Common myeloid progenitor, CD34-positive (primary cell): ENCODE data around the gene RNF17.

Experiments
- CTCF ChIA-PET: fragments of 350-600 bp; sonication (Branson Sonifier 250); formaldehyde crosslinking; loops from one replicate; lab custom pipeline; 2021; ENCODE audit warnings: antibody characterized with exemption; lab: Charles Lee
- POLR2A ChIA-PET: fragments of 350-600 bp; sonication (Branson Sonifier 250); formaldehyde crosslinking; loops from one replicate; lab custom pipeline; 2021; ENCODE audit warnings: antibody characterized with exemption; lab: Charles Lee
- DNase-seq, 3 donors: peaks; one replicate each; pipeline versions ENCODE4 v3.0.0 to v3.0.0-alpha.2; 2013
- H3K27ac ChIP-seq, 2 experiments: 1 replicate in 1 of 2; 2 replicates in 1 of 2; pipeline ENCODE4 v1.7.0; 2013; ENCODE audit warnings: inconsistent platforms in 2 of 2, low read length in 2 of 2, mild to moderate bottlenecking in 2 of 2, low read depth in 1 of 2, moderate library complexity in 1 of 2; ENCODE audit not compliant: severe bottlenecking in 2 of 2, insufficient read depth in 1 of 2, poor library complexity in 1 of 2
- H3K27me3 ChIP-seq, 5 experiments: replicated peaks in 2 of 5; 1 replicate in 3 of 5; 2 replicates in 2 of 5; pipeline versions ENCODE4 v1.6.1 to v1.7.0; 2013; ENCODE audit warnings: low read length in 4 of 5, mild to moderate bottlenecking in 2 of 5, moderate library complexity in 2 of 5, inconsistent platforms in 1 of 5; ENCODE audit not compliant: insufficient read depth in 5 of 5, control insufficient read depth in 4 of 5
- H3K36me3 ChIP-seq, 4 experiments: 1 replicate in 2 of 4; 2 replicates in 2 of 4; pipeline versions ENCODE4 v1.6.1 to v1.7.0; 2013; ENCODE audit warnings: low read length in 3 of 4, control low read depth in 1 of 4, mild to moderate bottlenecking in 1 of 4; ENCODE audit not compliant: control insufficient read depth in 4 of 4, insufficient read depth in 4 of 4
- H3K4me1 ChIP-seq, 4 experiments: 1 replicate in 3 of 4; 2 replicates in 1 of 4; pipeline versions ENCODE4 v1.6.1 to v1.7.1; 2013; ENCODE audit warnings: low read length in 3 of 4, mild to moderate bottlenecking in 3 of 4, control low read depth in 1 of 4, inconsistent platforms in 1 of 4, moderate library complexity in 1 of 4; ENCODE audit not compliant: control insufficient read depth in 4 of 4, insufficient read depth in 4 of 4; ENCODE audit errors: control extremely low read depth in 1 of 4
- H3K4me3 ChIP-seq, 7 experiments: 1 replicate in 4 of 7; 2 replicates in 3 of 7; pipeline versions ENCODE4 v1.5.1 to v1.7.0; 2013; ENCODE audit warnings: mild to moderate bottlenecking in 7 of 7, low read length in 6 of 7, moderate library complexity in 6 of 7, inconsistent platforms in 2 of 7, low read depth in 2 of 7, control low read depth in 1 of 7; ENCODE audit not compliant: insufficient read depth in 4 of 7, control insufficient read depth in 1 of 7; ENCODE audit errors: extremely low read depth in 1 of 7
- H3K9me3 ChIP-seq, 5 experiments: 1 replicate in 4 of 5; 2 replicates in 1 of 5; pipeline versions ENCODE4 v1.6.1 to v1.7.1; 2013; ENCODE audit warnings: low read length in 4 of 5, mild to moderate bottlenecking in 2 of 5, inconsistent platforms in 1 of 5, low read depth in 1 of 5, moderate library complexity in 1 of 5; ENCODE audit not compliant: control insufficient read depth in 4 of 5, insufficient read depth in 2 of 5; ENCODE audit errors: control extremely low read depth in 1 of 5
- WGBS: methylation state at CpG from one replicate; pipeline ENCODE4 v1.1.5; 2013; ENCODE audit not compliant: insufficient coverage; 5-methylcytosine and 5-hydroxymethylcytosine counted together

RNF17 gene

DNA sequence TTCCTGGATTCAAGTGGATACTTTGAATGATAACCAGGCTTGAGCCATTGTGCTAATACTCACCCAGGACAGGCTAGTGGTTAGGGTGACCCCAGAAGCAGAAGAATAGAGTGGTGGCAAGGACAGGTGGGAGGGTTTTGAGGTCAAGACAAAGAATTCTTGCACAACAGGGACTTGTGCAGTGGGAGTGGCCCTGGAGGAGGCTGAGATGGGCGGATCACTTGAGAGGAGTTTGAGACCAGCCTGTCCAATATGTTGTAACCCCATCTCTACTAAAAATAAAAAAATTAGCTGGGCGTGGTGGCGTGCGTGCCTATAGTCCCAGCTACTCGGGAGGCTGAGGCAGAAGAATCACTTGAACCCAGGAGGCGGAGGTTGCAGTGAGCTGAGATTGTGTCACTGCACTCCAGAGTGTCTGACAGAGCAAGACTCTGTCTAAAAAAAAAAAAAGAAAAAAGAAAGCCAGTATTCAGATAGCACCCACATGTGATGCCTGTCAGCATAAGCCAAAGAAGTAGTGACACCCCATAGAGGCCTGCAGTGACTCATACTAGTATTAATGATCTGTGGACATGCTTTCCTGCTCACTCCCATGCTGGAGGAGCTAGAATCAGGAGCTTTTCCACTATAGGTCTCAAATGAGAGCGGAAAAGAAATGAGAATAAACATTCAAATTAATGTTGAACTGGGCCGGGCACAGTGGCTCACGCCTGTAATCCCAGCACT, 78.7 kb downstream of the RNF17 start:
- WGBS = 100% methylated on average over 4 of the region's 9 CpGs
- CTCF ChIA-PET = interaction anchor here (1.0 kb wide), 1 partner anchor 9 kb away, joined by 4 read pairs; no protein-coding TSS in a partner anchor
- POLR2A ChIA-PET = interaction anchor here (0.7 kb wide), 1 partner anchor 727 kb away, joined by 3 read pairs; no protein-coding TSS in a partner anchor
- Histone ChIP-seq H3K9me3 (no peaks in the 10 kb centered on the region), H3K36me3 (no peaks in the 10 kb centered on the region), H3K27ac (no peak overlapping the region), H3K27me3 (peaks cover 0 to 3% (median 0%) of the 10 kb centered on the region in 5 experiments), H3K4me1 (no peaks in the 10 kb centered on the region), H3K4me3 (no peak overlapping the region)
- no peak for DNase-seq

DNA sequence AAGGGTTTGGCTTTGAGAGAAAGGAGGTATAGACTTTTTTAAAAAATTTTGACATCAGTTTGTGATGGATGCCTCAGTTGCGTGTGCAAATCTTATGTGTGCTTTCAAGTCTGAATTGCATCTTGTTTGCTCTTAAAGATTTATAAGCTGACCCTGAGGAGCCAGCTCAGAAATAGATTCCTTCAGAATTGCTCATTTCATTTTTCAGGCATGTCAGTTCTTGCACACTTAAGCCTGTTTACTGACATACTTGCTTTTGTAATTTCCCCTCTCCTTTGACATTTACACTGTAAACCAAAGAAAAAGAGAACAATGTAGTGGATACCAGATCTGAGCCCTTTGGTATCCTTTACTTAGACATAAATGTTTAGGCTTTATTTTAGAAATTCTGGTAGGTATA, 87.6 kb downstream of the RNF17 start:
- Histone ChIP-seq H3K4me1 (no peaks in the 10 kb centered on the region), H3K27me3 (no peaks in the 10 kb centered on the region), H3K4me3 (no peak overlapping the region), H3K27ac (no peak overlapping the region), H3K9me3 (no peaks in the 10 kb centered on the region), H3K36me3 (no peaks in the 10 kb centered on the region)
- CTCF ChIA-PET = interaction anchor here (0.7 kb wide), 1 partner anchor 9 kb away, joined by 4 read pairs; no protein-coding TSS in a partner anchor
- POLR2A ChIA-PET = no interaction called here
- 100% methylated on average over 1 of the region's 1 CpG for WGBS
- no peak for DNase-seq

DNA sequence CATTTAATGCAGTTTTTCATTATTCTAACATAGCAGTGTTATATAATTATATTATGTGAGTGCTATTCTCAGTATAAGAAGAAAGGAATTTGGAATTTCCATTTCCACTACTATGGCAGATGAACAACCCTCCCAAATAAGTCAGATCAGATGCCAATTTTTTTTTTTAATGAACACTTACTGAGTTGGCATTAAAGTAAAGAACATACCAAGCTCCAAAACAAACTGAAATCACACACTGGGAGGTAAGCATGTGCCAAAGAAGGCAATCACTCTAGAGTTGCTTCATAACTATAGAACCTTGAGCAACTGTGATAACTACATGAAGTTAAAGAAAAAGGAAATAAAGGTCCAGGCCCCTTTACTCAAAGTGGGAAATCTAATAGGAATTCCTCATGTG, 90.3 kb downstream of the RNF17 start:
- CTCF ChIA-PET = no interaction called here
- Histone ChIP-seq H3K4me3 (no peak overlapping the region), H3K27ac (no peak overlapping the region), H3K36me3 (no peaks in the 10 kb centered on the region), H3K4me1 (no peaks in the 10 kb centered on the region), H3K9me3 (no peaks in the 10 kb centered on the region), H3K27me3 (no peaks in the 10 kb centered on the region)
- POLR2A ChIA-PET = no interaction called here
- DNase-seq = no peak

DNA sequence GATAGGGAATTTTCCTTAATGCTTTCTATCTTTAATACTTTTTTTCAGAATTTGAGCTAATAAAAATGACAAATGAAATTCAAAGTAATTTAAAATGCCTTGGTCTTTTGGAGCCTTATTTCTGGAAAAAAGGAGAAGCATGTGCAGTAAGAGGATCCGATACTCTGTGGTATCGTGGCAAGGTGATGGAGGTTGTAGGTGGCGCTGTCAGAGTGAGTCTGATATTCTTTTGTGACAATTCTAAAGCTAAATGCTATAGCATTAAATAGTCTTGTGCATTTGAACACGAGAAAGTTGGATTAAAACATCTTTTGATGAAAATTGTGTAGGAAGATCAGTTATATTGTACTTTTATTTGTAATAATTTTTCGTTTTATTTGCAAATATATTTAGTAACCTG, 95.0 kb downstream of the RNF17 start:
- H3K4me3 ChIP-seq = no peak overlapping the region
- no peak overlapping the region for H3K27ac ChIP-seq
- ChIA-PET POLR2A (no interaction called here), CTCF (interaction anchor here (0.9 to 1.6 kb wide), 3 partner anchors 12 to 131 kb away, joined by 3 to 4 read pairs (median 3); no protein-coding TSS in a partner anchor)
- no peak for DNase-seq
- no peaks in the 10 kb centered on the region for H3K36me3 ChIP-seq
- WGBS = 97% methylated on average over 4 of the region's 5 CpGs
- no peaks in the 10 kb centered on the region for H3K9me3 ChIP-seq
- H3K4me1 ChIP-seq = no peaks in the 10 kb centered on the region
- H3K27me3 ChIP-seq = no peaks in the 10 kb centered on the region

DNA sequence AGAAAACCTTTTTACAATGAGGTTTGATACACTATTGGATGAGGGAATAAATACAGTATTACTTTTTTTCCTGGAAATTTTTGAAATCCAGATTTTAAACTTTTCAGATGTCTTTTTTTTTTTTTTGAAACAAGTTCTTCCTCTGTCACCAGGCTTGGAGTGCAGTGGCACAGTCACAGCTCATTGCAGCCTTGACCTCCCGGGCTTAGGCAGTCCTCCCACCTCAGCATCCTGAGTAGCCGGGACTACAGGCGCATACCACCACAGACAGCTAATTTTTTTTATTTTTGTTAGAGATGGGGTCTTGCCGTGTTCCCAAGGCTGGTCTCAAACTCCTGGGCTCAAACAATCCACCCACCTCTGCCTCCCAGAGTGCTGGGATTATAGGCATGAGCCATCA, 96.8 kb downstream of the RNF17 start:
- ChIA-PET POLR2A (no interaction called here), CTCF (no interaction called here)
- Histone ChIP-seq H3K9me3 (no peaks in the 10 kb centered on the region), H3K4me1 (peaks cover 0 to 9% (median 2%) of the 10 kb centered on the region in 4 experiments), H3K36me3 (no peaks in the 10 kb centered on the region), H3K27ac (no peak overlapping the region), H3K4me3 (no peak overlapping the region), H3K27me3 (no peaks in the 10 kb centered on the region)
- 100% methylated on average over 2 of the region's 4 CpGs for WGBS
- no peak for DNase-seq

DNA sequence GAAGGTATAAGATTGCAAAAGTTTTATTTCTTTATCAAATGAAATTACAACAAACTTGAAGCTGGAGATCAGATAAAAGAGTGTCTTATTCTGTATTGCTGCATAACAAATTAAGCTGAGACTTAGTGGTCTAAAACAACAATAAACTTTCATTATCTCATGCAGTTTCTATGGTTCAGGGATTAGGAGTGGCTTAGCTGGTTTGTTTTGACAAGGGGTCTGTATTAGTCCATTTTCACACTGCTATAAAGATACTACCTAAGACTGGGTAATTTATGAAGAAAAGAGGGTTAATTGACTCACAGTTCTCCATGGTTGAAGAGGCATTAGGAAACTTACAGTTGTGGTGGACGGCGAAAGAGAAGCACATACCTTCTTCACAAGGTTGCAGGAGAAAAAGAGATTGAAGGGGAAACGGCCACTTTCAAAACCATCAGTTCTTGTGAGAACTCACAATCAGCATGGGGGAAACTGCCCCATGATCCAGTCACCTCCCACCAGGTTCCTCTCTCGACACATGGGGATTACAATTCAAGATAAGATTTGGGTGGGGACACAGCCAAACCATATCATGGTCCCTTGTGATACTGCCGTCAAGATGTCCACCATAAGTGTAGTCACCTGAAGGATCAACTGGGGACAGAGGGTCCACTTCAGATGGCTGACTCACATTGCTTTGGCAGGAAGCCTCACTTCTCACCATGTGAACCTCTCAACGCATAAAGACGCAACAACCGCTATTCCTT, 97.8 kb downstream of the RNF17 start:
- Histone ChIP-seq H3K36me3 (no peaks in the 10 kb centered on the region), H3K9me3 (no peaks in the 10 kb centered on the region), H3K4me1 (peaks cover 0 to 9% (median 2%) of the 10 kb centered on the region in 4 experiments), H3K27me3 (no peaks in the 10 kb centered on the region), H3K27ac (no peak overlapping the region), H3K4me3 (no peak overlapping the region)
- 100% methylated on average over 4 of the region's 8 CpGs for WGBS
- ChIA-PET CTCF (no interaction called here), POLR2A (no interaction called here)
- DNase-seq = no peak
